Upper lobe of left lung (tissue), 6 donors: ENCODE measurements around the gene RASGRF1. TPM values are rescaled to one million over a fixed set of nuclear protein-coding genes. Genes with fewer than 3 reads are reported as not detected.

Experiments
- ATAC-seq, 2 donors: fragments of 200-7000 bp; cut with Tn5 transposase; one replicate each; pipeline ENCODE4 v1.9.1; 2022; ENCODE audit warnings: mild to moderate bottlenecking in 2 of 2, moderate library complexity in 2 of 2; ENCODE audit not compliant: low FRiP score in 2 of 2
- DNase-seq, 2 donors: peaks; one replicate each; pipeline ENCODE4 v3.0.0-alpha.2; 2019 to 2020
- H3K27ac ChIP-seq, 4 donors: fragments of 200-600 bp; sonication (generic); one replicate each; pipeline ENCODE4 v1.5.1; 2016 to 2019
- H3K27me3 ChIP-seq, 4 donors: fragments of 200-600 bp; sonication (generic); one replicate each; pipeline ENCODE4 v1.5.1; 2017 to 2019
- H3K36me3 ChIP-seq, 4 donors: fragments of 200-600 bp; sonication (generic); one replicate each; pipeline ENCODE4 v1.5.1; 2016 to 2019
- H3K4me1 ChIP-seq, 4 donors: fragments of 200-600 bp; sonication (generic); one replicate each; pipeline ENCODE4 v1.5.1; 2018 to 2019
- H3K4me3 ChIP-seq, 4 donors: fragments of 200-600 bp; sonication (generic); one replicate each; pipeline ENCODE4 v1.5.1; 2017 to 2019; ENCODE audit warnings: mild to moderate bottlenecking in 2 of 4, moderate library complexity in 1 of 4
- H3K9me3 ChIP-seq, 4 donors: fragments of 200-600 bp; sonication (generic); one replicate each; pipeline ENCODE4 v1.5.1; 2018 to 2019
- EP300 ChIP-seq, 4 donors: sonication (generic); formaldehyde crosslinking; IDR thresholded peaks; one replicate each; pipeline ENCODE4 v1.5.1; 2017; ENCODE audit warnings: antibody characterized with exemption in 4 of 4, control low read depth in 2 of 4
- POLR2A ChIP-seq, 4 donors: fragments of 450-650 bp; IDR thresholded peaks; one replicate each; pipeline ENCODE4 v1.5.1; 2016 to 2017; ENCODE audit warnings: antibody characterized with exemption in 4 of 4, mild to moderate bottlenecking in 2 of 4
- POLR2AphosphoS5 ChIP-seq, 2 donors: sonication (generic); formaldehyde crosslinking; IDR thresholded peaks; one replicate each; pipeline ENCODE4 v1.5.1; 2017; ENCODE audit warnings: antibody characterized with exemption in 2 of 2
- WGBS, 2 donors: methylation state at CpG; one replicate each; pipeline ENCODE4 v1.1.5; 2017 to 2018; 5-methylcytosine and 5-hydroxymethylcytosine counted together
- total RNA-seq, 6 donors: library from RNA; depleted of rRNA in 4 of 6; stranded (reverse); fragments of >200 nt in 4 of 6; gene quantifications; one replicate each; pipeline versions ENCODE4 v1.1.0 to v1.2.1, GENCODE V29; 2016 to 2021
- TF ChIP-seq, protein P1 (sequence below), 6 experiments: fragments of 450-650 bp in 4 of 6; fragments of 200-600 bp in 2 of 6; sonication (generic) in 2 of 6; IDR thresholded peaks; one replicate each; pipeline ENCODE4 v1.5.1; 2016 to 2019; ENCODE audit warnings: antibody characterized with exemption in 6 of 6
- donor health status: DM: no; HTN: no; CAD: no; lungs with moderate emphysema.
- donor health status: DM: no; HTN: yes; CAD: no; lungs with severe emphysema.

RASGRF1 gene
- total RNA-seq, 6 donors from 2014 or later = 27.2 to 64.6 (median 54.7) TPM

DNA sequence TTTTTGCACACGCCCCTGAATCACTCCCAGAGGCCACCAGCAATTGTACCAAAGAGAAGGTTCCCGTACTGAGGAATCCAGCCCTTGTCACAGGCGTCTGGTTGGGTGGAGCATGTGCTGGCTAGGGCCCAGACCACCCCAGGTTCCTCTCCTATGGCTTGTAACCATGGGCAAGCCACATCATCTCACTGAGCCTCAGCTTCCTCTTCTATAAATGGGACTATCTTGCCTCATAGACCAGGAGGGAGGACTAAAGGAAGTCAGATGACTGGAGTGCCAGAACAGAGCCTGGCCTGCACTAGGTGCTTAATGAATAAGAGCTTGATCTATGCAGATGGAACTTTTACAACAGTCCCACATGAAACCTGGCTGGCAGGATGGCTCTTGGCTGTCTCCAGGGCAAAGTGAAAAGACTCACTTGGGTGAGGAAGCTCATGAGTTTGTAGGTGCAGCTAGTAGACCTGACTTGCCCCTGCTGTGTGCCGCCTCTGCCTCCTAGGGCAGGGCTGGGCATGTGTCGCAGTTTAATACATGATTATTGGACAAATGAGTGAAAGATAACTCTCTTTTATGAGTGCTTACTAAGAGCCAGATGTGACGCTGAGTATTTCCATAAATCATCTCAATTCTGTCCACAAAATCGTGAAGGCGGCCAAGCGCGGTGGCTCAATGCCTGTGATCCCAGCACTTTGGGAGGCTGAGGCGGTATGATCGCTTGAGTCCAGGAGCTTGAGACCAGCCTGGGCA is 175.1 kb downstream of the RASGRF1 start:
- H3K4me1 ChIP-seq = peaks cover 24 to 46% (median 40%) of the 10 kb centered on the region in 4 donors
- H3K27ac ChIP-seq = peak overlapping the region in 3 of 4 donors; percentile 25 to 45 (median 44)
- peaks cover 0 to 73% (median 27%) of the 10 kb centered on the region in 4 donors for H3K36me3 ChIP-seq
- H3K4me3 ChIP-seq = no peak overlapping the region
- WGBS, 2 donors = 78 to 83% methylated on average over 12 of the region's 12 CpGs
- TF ChIP-seq, protein P1, sequence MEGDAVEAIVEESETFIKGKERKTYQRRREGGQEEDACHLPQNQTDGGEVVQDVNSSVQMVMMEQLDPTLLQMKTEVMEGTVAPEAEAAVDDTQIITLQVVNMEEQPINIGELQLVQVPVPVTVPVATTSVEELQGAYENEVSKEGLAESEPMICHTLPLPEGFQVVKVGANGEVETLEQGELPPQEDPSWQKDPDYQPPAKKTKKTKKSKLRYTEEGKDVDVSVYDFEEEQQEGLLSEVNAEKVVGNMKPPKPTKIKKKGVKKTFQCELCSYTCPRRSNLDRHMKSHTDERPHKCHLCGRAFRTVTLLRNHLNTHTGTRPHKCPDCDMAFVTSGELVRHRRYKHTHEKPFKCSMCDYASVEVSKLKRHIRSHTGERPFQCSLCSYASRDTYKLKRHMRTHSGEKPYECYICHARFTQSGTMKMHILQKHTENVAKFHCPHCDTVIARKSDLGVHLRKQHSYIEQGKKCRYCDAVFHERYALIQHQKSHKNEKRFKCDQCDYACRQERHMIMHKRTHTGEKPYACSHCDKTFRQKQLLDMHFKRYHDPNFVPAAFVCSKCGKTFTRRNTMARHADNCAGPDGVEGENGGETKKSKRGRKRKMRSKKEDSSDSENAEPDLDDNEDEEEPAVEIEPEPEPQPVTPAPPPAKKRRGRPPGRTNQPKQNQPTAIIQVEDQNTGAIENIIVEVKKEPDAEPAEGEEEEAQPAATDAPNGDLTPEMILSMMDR (IDR thresholded peaks at IDR 0.05) = no peak
- peak in 1 of 4 donors; percentile 30 for TF ChIP-seq POLR2A (IDR thresholded peaks at IDR 0.05)
- DNase-seq (peak in 1 of 2 donors; percentile 78), ATAC-seq (peak; percentile 76 to 79)
- H3K9me3 ChIP-seq = no peaks in the 10 kb centered on the region
- no peaks in the 10 kb centered on the region for H3K27me3 ChIP-seq

DNA sequence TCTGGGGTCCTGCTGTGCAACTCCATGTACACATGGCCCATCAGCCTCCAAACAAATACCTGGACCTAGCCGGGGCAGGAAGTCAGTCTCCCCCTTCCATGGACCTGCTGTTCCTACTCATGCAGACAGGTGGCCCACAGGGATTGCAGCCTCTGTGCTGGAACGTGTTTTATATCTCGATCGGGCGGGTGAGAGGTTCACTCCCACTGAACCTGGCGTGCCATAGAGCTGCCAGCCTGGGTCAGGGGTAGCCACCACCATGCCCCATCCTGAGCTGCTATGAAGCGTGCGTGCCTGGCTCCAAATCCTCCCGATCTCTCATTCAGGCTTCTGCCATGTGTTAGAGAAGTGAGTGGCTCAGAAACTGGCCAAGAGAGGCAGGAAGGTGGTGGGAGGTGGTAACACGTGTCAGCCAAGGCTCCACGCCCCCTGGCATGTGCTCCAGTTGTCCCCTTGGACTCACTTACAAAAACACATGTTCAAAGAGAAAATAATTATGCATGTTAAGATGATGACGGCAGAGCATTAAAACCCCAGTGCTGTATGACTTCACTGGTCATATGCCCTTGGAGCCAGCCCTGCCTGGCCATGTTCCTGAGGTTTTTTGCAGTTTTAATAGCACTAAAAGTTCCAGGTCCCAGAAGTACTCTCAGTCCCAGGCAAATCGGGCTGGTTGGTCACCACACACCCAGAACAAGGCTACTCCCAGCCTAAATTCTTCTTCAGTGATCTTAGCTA is 176.4 kb downstream of the RASGRF1 start:
- no peaks in the 10 kb centered on the region for H3K27me3 ChIP-seq
- WGBS, 2 donors = 57 to 64% methylated on average over 7 to 13 of the region's 13 CpGs
- peak; percentile 2 to 74 for ATAC-seq
- no peak for DNase-seq
- peaks cover 0 to 73% (median 21%) of the 10 kb centered on the region in 4 donors for H3K36me3 ChIP-seq
- H3K4me1 ChIP-seq = peaks cover 24 to 58% (median 40%) of the 10 kb centered on the region in 4 donors
- no peaks in the 10 kb centered on the region for H3K9me3 ChIP-seq
- H3K4me3 ChIP-seq = no peak overlapping the region
- TF ChIP-seq, protein P1 (IDR thresholded peaks at IDR 0.05) = peak in 5 of 6 experiments; percentile 12 to 71 (median 53)
- TF ChIP-seq POLR2A (IDR thresholded peaks at IDR 0.05) = no peak
- H3K27ac ChIP-seq = peak overlapping the region in 3 of 4 donors; percentile 25 to 57 (median 45)

DNA sequence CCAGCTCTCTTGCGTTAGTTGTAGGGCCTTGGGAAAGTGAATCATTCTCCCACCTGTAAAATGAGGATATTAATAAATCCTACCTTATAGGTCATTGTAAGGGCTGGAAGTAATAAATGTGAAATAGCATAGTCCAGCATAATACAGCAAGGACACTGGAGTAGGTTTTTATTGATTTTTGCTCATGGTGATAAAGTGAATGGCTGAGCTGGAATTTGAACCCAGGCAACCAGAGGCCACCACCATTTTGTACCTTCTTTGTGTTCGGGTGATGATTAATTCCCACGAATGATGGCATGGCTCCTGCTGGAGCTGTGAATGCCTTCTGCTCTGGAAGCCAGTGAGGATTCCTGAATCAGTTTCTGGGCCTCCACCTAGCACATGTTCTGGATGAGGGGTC is 177.6 kb downstream of the RASGRF1 start:
- DNase-seq = no peak
- ATAC-seq = no peak
- 87 to 95% methylated on average over 3 of the region's 3 CpGs for WGBS, 2 donors
- no peaks in the 10 kb centered on the region for H3K27me3 ChIP-seq
- peaks cover 24 to 60% (median 40%) of the 10 kb centered on the region in 4 donors for H3K4me1 ChIP-seq
- H3K9me3 ChIP-seq = no peaks in the 10 kb centered on the region
- H3K27ac ChIP-seq = no peak overlapping the region
- TF ChIP-seq EP300 (IDR thresholded peaks at IDR 0.05) = no peak
- no peak for TF ChIP-seq POLR2A (IDR thresholded peaks at IDR 0.05)
- no peak for TF ChIP-seq POLR2AphosphoS5 (IDR thresholded peaks at IDR 0.05)
- TF ChIP-seq, protein P1 (IDR thresholded peaks at IDR 0.05) = no peak
- H3K4me3 ChIP-seq = no peak overlapping the region
- H3K36me3 ChIP-seq = peaks cover 0 to 73% (median 18%) of the 10 kb centered on the region in 4 donors

DNA sequence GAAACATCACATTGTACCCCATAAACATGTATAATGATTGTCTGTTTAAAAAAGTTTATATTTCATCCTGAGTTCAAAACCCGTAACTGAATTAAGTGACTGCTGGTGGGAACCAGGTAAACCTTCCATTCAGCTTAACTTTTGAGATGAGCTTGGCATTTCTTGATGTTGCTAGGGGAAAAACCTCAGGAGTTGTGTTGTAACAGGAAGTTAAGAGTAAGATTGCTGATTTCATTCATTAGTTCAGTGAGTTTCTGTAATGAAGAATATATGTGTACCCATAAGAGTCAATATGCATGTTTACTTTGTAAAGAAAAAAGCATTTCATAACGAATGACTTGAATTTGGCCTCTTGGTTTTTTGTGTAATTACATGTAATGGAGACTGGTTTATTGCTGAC is 178.3 kb downstream of the RASGRF1 start:
- peaks cover 20 to 53% (median 35%) of the 10 kb centered on the region in 4 donors for H3K4me1 ChIP-seq

More for the DNA sequence above, 178.3 kb downstream of the RASGRF1 start:
- TF ChIP-seq EP300 (IDR thresholded peaks at IDR 0.05) (no peak), POLR2A (IDR thresholded peaks at IDR 0.05) (no peak), POLR2AphosphoS5 (IDR thresholded peaks at IDR 0.05) (no peak)
- TF ChIP-seq, protein P1 (IDR thresholded peaks at IDR 0.05) = no peak
- Histone ChIP-seq H3K27me3 (no peaks in the 10 kb centered on the region), H3K4me3 (no peak overlapping the region), H3K9me3 (no peaks in the 10 kb centered on the region), H3K27ac (peak overlapping the region in 1 of 4 donors; percentile 14), H3K36me3 (peaks cover 0 to 74% (median 18%) of the 10 kb centered on the region in 4 donors)
- WGBS, 2 donors = 71 to 77% methylated on average over 2 of the region's 2 CpGs
- no peak for ATAC-seq
- DNase-seq = no peak
